Measurements from ENCODE around the gene TP53I11.

Gene TP53I11

DNA sequence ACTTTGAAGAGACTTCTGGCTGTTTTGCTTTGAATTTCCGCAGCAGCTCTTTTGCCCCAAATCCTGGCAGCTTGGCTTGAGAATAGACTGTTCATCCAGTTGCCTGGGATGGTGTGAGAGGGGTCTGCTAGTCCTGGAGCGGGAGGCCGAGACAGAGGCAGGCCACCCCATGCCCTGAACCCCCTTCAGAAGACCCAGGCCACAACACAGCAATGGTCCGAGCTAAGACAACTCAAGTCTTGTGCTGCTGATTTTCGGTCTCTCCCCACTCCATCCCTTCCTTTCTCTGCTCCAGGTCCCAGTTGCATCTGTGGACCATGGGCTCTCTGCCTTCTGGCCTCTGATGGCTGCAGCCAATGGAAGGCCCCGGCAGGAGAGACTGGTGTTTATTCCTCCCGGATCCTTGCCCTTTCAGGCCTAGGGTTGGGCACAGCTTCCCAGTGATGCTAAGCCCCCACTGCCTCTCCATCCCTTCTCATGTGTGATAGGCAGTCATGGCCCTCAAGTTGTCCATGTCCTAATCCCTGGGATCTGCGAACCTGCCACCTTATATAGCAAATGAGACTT lies 31.9 kb upstream of the TP53I11 start:
- H3K18ac ChIP-seq (ENCODE audit: low read length): no peak overlapping the region
- no peak overlapping the region for H3K14ac ChIP-seq (ENCODE audit: low read length)
- H3K79me2 ChIP-seq (ENCODE audit: control insufficient read depth, insufficient read depth, low read length, poor library complexity): no peaks in the 10 kb centered on the region
- no peak overlapping the region for H3K4me3 ChIP-seq (ENCODE audit: low read depth, low read length)
- no peak overlapping the region for H4K12ac ChIP-seq (ENCODE audit: low read depth, low read length)
- H3K9me3 ChIP-seq (ENCODE audit: insufficient read depth, low read depth, low read length): no peaks in the 10 kb centered on the region
- no peak overlapping the region for H3K23ac ChIP-seq (ENCODE audit: low read length)
- H4K8ac ChIP-seq (ENCODE audit: low read depth, low read length): no peak overlapping the region
- no peaks in the 10 kb centered on the region for H3K27me3 ChIP-seq (ENCODE audit: insufficient read depth, low read length)
- peaks cover 1 to 8% of the 10 kb centered on the region in 2 experiments for H3K4me1 ChIP-seq (ENCODE audit: control insufficient read depth in 1 of 2, insufficient read depth in 2 of 2, low read length in 2 of 2)
- H2AK5ac ChIP-seq (ENCODE audit: low read length): no peak overlapping the region
- no CpG with 5 or more reads among the region's 8 CpGs for WGBS (ENCODE audit: extremely low coverage, insufficient coverage, insufficient read length)
- no peak overlapping the region for H4K91ac ChIP-seq (ENCODE audit: low read depth, low read length)
- H2BK120ac ChIP-seq (ENCODE audit: insufficient read depth, low read length, poor library complexity): no peak overlapping the region
- no peak overlapping the region for H3K27ac ChIP-seq (ENCODE audit: low read depth, low read length)
- no peak overlapping the region for H3K9ac ChIP-seq (ENCODE audit: low read length)
- H2AFZ ChIP-seq (ENCODE audit: insufficient read depth, low read length, poor library complexity): no peak overlapping the region
- H3K4me2 ChIP-seq (ENCODE audit: low read length): no peak overlapping the region
- no peak overlapping the region for H3K4ac ChIP-seq (ENCODE audit: low read depth, low read length)
- no peak overlapping the region for H2BK5ac ChIP-seq (ENCODE audit: low read depth, low read length, poor library complexity)
- no peaks in the 10 kb centered on the region for H3K36me3 ChIP-seq (ENCODE audit: control insufficient read depth in 1 of 2, insufficient read depth in 2 of 2, low read length in 2 of 2)
- no peak overlapping the region for H2BK12ac ChIP-seq (ENCODE audit: low read length)
- DNase-seq: no peak
- no peaks in the 10 kb centered on the region for H3K79me1 ChIP-seq (ENCODE audit: low read length)

DNA sequence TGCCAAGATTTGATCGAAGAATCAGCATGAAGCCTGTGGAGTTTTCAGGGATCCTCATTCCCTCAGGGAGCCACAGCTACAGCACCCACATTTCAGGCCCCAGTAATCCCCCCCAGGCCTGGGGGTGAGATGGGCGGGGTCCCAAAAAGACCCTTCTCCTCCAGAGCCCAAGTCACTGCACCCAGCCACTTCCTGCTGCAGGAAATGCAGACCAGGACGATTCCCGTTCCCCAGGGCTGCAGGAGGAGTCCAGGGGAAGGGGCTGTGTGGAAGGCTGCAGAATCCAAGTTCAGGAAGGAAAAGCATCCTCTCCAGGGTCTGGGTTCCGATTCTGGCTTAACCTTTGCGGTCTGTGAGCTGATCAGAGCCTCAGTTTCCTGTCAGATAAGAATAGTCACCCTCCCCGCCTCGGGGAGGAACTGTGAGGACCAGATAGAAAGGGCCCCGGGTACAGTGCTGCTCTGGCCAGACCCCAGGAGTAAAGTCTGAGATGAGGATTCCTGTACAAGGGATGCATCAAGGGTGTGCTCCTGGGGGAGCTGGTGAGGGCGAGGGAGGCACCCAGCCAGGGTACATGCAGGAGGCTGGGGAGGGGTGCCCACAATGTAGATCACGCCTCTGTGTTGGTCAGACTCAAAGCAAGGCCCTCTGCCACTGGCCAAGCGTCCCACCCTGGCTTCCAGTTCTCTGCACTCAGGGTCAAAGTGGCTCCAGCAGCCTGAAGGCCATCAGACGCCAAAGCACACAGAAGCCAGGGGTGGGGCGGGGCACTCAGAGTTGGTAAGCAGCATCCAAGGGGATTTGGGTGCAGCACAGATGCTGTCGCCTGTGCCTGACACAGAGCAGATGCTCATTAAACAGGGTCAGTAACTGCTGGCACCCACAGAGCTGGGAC lies 30.1 kb upstream of the TP53I11 start:
- no peak overlapping the region for H4K8ac ChIP-seq (ENCODE audit: low read depth, low read length)
- no CpG with 5 or more reads among the region's 15 CpGs for WGBS (ENCODE audit: extremely low coverage, insufficient coverage, insufficient read length)
- no peak overlapping the region for H4K12ac ChIP-seq (ENCODE audit: low read depth, low read length)
- no peak overlapping the region for H3K14ac ChIP-seq (ENCODE audit: low read length)
- no peaks in the 10 kb centered on the region for H3K36me3 ChIP-seq (ENCODE audit: control insufficient read depth in 1 of 2, insufficient read depth in 2 of 2, low read length in 2 of 2)
- H2BK120ac ChIP-seq (ENCODE audit: insufficient read depth, low read length, poor library complexity): no peak overlapping the region
- no peak overlapping the region for H3K9ac ChIP-seq (ENCODE audit: low read length)
- no peaks in the 10 kb centered on the region for H3K79me1 ChIP-seq (ENCODE audit: low read length)
- H2AK5ac ChIP-seq (ENCODE audit: low read length): no peak overlapping the region
- no peak overlapping the region for H3K4ac ChIP-seq (ENCODE audit: low read depth, low read length)
- H3K4me3 ChIP-seq (ENCODE audit: low read depth, low read length): no peak overlapping the region
- peaks cover 11 to 18% of the 10 kb centered on the region in 2 experiments for H3K4me1 ChIP-seq (ENCODE audit: control insufficient read depth in 1 of 2, insufficient read depth in 2 of 2, low read length in 2 of 2)
- no peak for DNase-seq
- no peaks in the 10 kb centered on the region for H3K79me2 ChIP-seq (ENCODE audit: control insufficient read depth, insufficient read depth, low read length, poor library complexity)
- no peaks in the 10 kb centered on the region for H3K27me3 ChIP-seq (ENCODE audit: insufficient read depth, low read length)
- no peak overlapping the region for H3K18ac ChIP-seq (ENCODE audit: low read length)
- H3K9me3 ChIP-seq (ENCODE audit: insufficient read depth, low read depth, low read length): no peaks in the 10 kb centered on the region
- H3K23ac ChIP-seq (ENCODE audit: low read length): no peak overlapping the region
- no peak overlapping the region for H2AFZ ChIP-seq (ENCODE audit: insufficient read depth, low read length, poor library complexity)
- H3K27ac ChIP-seq (ENCODE audit: low read depth, low read length): no peak overlapping the region
- no peak overlapping the region for H4K91ac ChIP-seq (ENCODE audit: low read depth, low read length)
- H2BK12ac ChIP-seq (ENCODE audit: low read length): no peak overlapping the region
- no peak overlapping the region for H2BK5ac ChIP-seq (ENCODE audit: low read depth, low read length, poor library complexity)
- no peak overlapping the region for H3K4me2 ChIP-seq (ENCODE audit: low read length)

DNA sequence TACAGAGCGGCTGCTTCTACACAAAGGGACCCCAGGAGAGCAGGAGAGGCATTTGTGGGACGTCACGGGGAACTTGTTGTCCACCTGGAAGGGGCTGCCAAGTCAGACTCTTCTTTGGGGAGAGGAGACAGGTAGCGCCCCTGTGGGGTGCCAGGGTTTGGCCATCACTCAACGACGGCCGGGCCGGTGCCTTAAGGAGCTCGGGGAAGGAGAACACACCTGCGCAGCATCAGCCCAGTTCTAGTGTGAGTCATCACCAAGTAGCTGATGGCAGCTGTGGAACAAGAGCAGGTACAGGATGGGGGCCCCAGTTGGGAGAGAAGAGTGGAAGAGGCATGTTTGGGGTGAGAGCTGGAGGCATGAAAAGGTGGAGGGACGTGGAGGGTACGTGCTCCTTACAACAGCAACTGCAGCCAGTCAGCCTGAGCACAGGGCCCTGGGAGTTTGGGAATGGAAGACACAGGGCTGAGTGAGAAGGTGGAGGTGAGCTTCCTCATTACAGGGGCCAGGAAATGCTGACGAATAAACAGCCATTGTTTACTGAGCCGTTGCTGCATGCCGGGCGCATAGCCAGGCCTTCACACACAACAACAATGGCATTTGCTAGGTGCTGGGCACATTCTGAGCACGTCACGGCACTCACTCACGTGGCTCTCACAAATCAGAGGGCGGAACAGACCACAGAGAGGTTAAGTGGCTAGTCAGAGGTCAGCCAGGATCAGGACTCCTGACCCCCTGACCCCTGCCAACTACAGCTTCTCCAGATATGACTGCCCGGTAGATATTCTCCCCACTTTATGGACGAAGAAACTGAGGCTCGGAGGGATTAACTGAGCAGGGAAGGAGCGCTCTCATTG lies 29.1 kb upstream of the TP53I11 start:
- Histone ChIP-seq H2AFZ (ENCODE audit: insufficient read depth, low read length, poor library complexity) (no peak overlapping the region), H3K9ac (ENCODE audit: low read length) (no peak overlapping the region), H3K23ac (ENCODE audit: low read length) (no peak overlapping the region), H2AK5ac (ENCODE audit: low read length) (no peak overlapping the region), H3K27ac (ENCODE audit: low read depth, low read length) (no peak overlapping the region), H4K91ac (ENCODE audit: low read depth, low read length) (no peak overlapping the region), H3K79me2 (ENCODE audit: control insufficient read depth, insufficient read depth, low read length, poor library complexity) (no peaks in the 10 kb centered on the region), H4K8ac (ENCODE audit: low read depth, low read length) (no peak overlapping the region), H3K4ac (ENCODE audit: low read depth, low read length) (no peak overlapping the region), H3K4me2 (ENCODE audit: low read length) (no peak overlapping the region), H2BK5ac (ENCODE audit: low read depth, low read length, poor library complexity) (no peak overlapping the region), H2BK12ac (ENCODE audit: low read length) (no peak overlapping the region), H3K79me1 (ENCODE audit: low read length) (no peaks in the 10 kb centered on the region), H3K27me3 (ENCODE audit: insufficient read depth, low read length) (no peaks in the 10 kb centered on the region), H2BK120ac (ENCODE audit: insufficient read depth, low read length, poor library complexity) (no peak overlapping the region), H3K9me3 (ENCODE audit: insufficient read depth, low read depth, low read length) (no peaks in the 10 kb centered on the region), H3K4me3 (ENCODE audit: low read depth, low read length) (no peak overlapping the region), H4K12ac (ENCODE audit: low read depth, low read length) (no peak overlapping the region), H3K4me1 (ENCODE audit: control insufficient read depth in 1 of 2, insufficient read depth in 2 of 2, low read length in 2 of 2) (peaks cover 11 to 18% of the 10 kb centered on the region in 2 experiments), H3K14ac (ENCODE audit: low read length) (no peak overlapping the region), H3K36me3 (ENCODE audit: control insufficient read depth in 1 of 2, insufficient read depth in 2 of 2, low read length in 2 of 2) (no peaks in the 10 kb centered on the region), H3K18ac (ENCODE audit: low read length) (no peak overlapping the region)
- peak in 1 of 2 donors; percentile 33 for DNase-seq
- WGBS (ENCODE audit: extremely low coverage, insufficient coverage, insufficient read length): no CpG with 5 or more reads among the region's 24 CpGs

DNA sequence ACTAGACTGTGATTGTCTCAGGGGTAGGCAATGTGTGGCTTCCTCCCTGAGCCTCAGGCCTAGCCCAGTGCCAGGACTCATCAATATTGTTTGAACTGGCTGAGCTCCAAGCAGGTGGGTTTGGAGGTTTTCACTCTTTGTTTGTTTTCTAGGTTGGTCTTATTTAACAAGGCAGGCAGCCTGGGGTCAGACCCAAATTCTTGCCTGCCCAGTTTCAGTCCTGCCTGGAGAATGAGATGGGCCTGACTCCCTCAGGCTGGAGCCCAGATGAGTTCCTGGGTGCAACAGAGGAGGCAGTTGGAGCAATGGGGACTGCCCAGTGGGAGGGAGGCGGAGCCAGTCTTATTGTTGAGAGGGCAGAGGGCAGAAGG lies 28.3 kb upstream of the TP53I11 start:
- no peak overlapping the region for H3K18ac ChIP-seq (ENCODE audit: low read length)
- H3K23ac ChIP-seq (ENCODE audit: low read length): no peak overlapping the region
- H3K4me1 ChIP-seq (ENCODE audit: control insufficient read depth in 1 of 2, insufficient read depth in 2 of 2, low read length in 2 of 2): peaks cover 11 to 18% of the 10 kb centered on the region in 2 experiments
- WGBS (ENCODE audit: extremely low coverage, insufficient coverage, insufficient read length): no CpG with 5 or more reads among the region's 1 CpG
- no peak overlapping the region for H3K14ac ChIP-seq (ENCODE audit: low read length)
- H2BK120ac ChIP-seq (ENCODE audit: insufficient read depth, low read length, poor library complexity): no peak overlapping the region
- no peak overlapping the region for H3K9ac ChIP-seq (ENCODE audit: low read length)
- no peak overlapping the region for H3K4me3 ChIP-seq (ENCODE audit: low read depth, low read length)
- no peak overlapping the region for H3K27ac ChIP-seq (ENCODE audit: low read depth, low read length)
- H3K79me2 ChIP-seq (ENCODE audit: control insufficient read depth, insufficient read depth, low read length, poor library complexity): no peaks in the 10 kb centered on the region
- H4K12ac ChIP-seq (ENCODE audit: low read depth, low read length): no peak overlapping the region
- no peak overlapping the region for H3K4ac ChIP-seq (ENCODE audit: low read depth, low read length)
- H3K4me2 ChIP-seq (ENCODE audit: low read length): no peak overlapping the region
- H4K8ac ChIP-seq (ENCODE audit: low read depth, low read length): no peak overlapping the region
- H3K9me3 ChIP-seq (ENCODE audit: insufficient read depth, low read depth, low read length): no peaks in the 10 kb centered on the region
- no peak overlapping the region for H4K91ac ChIP-seq (ENCODE audit: low read depth, low read length)
- no peak overlapping the region for H2BK5ac ChIP-seq (ENCODE audit: low read depth, low read length, poor library complexity)
- no peak overlapping the region for H2AFZ ChIP-seq (ENCODE audit: insufficient read depth, low read length, poor library complexity)
- H2AK5ac ChIP-seq (ENCODE audit: low read length): no peak overlapping the region
- H3K79me1 ChIP-seq (ENCODE audit: low read length): no peaks in the 10 kb centered on the region
- H2BK12ac ChIP-seq (ENCODE audit: low read length): no peak overlapping the region
- DNase-seq: no peak
- H3K36me3 ChIP-seq (ENCODE audit: control insufficient read depth in 1 of 2, insufficient read depth in 2 of 2, low read length in 2 of 2): no peaks in the 10 kb centered on the region
- no peaks in the 10 kb centered on the region for H3K27me3 ChIP-seq (ENCODE audit: insufficient read depth, low read length)
